ENCODE data around the gene NCAM1.

NCAM1 gene

GRCh38 chr11:112999520-112999919 lies 38.3 kb downstream of the NCAM1 start:
- no peaks in the 10 kb centered on the region for H3K27me3 ChIP-seq (ENCODE audit: insufficient read depth, poor library complexity, severe bottlenecking)
- H3K4me3 ChIP-seq (replicated peaks; ENCODE audit: insufficient read depth, low read length), result no peak overlapping the region
- no peak for TF ChIP-seq REST (IDR thresholded peaks at IDR 0.05; ENCODE audit: insufficient replicate concordance, low read depth)
- no peak for TF ChIP-seq SPI1 (IDR thresholded peaks at IDR 0.05; ENCODE audit: borderline replicate concordance, low read depth)
- TF ChIP-seq POLR2AphosphoS5 (IDR thresholded peaks at IDR 0.05; ENCODE audit: low read depth), result no peak
- no peak for TF ChIP-seq GABPA (IDR thresholded peaks at IDR 0.05; ENCODE audit: low read depth)
- no peak for TF ChIP-seq CTCF (IDR thresholded peaks at IDR 0.05; ENCODE audit: insufficient read depth, low read length)
- DNase-seq (ENCODE audit: low read depth in 1 of 2, low spot score in 1 of 2), result no peak
- no peak overlapping the region for H3K27ac ChIP-seq (replicated peaks)

GRCh38 chr11:113001709-113002108 lies 40.5 kb downstream of the NCAM1 start:
- Histone ChIP-seq H3K27me3 (ENCODE audit: insufficient read depth, poor library complexity, severe bottlenecking) (no peaks in the 10 kb centered on the region), H3K4me3 (replicated peaks; ENCODE audit: insufficient read depth, low read length) (no peak overlapping the region), H3K27ac (replicated peaks) (no peak overlapping the region)
- TF ChIP-seq POLR2AphosphoS5 (IDR thresholded peaks at IDR 0.05; ENCODE audit: low read depth), result no peak
- TF ChIP-seq SPI1 (IDR thresholded peaks at IDR 0.05; ENCODE audit: borderline replicate concordance, low read depth), result no peak
- no peak for TF ChIP-seq CTCF (IDR thresholded peaks at IDR 0.05; ENCODE audit: insufficient read depth, low read length)
- TF ChIP-seq GABPA (IDR thresholded peaks at IDR 0.05; ENCODE audit: low read depth), result no peak
- no peak for TF ChIP-seq REST (IDR thresholded peaks at IDR 0.05; ENCODE audit: insufficient replicate concordance, low read depth)
- no peak for DNase-seq (ENCODE audit: low read depth in 1 of 2, low spot score in 1 of 2)

GRCh38 chr11:113006896-113007445 lies 45.8 kb downstream of the NCAM1 start:
- TF ChIP-seq CTCF (IDR thresholded peaks at IDR 0.05; ENCODE audit: insufficient read depth, low read length) (no peak), SPI1 (IDR thresholded peaks at IDR 0.05; ENCODE audit: borderline replicate concordance, low read depth) (no peak), REST (IDR thresholded peaks at IDR 0.05; ENCODE audit: insufficient replicate concordance, low read depth) (no peak), POLR2AphosphoS5 (IDR thresholded peaks at IDR 0.05; ENCODE audit: low read depth) (no peak), GABPA (IDR thresholded peaks at IDR 0.05; ENCODE audit: low read depth) (no peak)
- no peak overlapping the region for H3K4me3 ChIP-seq (replicated peaks; ENCODE audit: insufficient read depth, low read length)
- H3K27me3 ChIP-seq (ENCODE audit: insufficient read depth, poor library complexity, severe bottlenecking), result no peaks in the 10 kb centered on the region
- H3K27ac ChIP-seq (replicated peaks), result no peak overlapping the region
- DNase-seq (ENCODE audit: low read depth in 1 of 2, low spot score in 1 of 2), result no peak

Data from HL-60 (cell line).